Measurements from ENCODE around the gene NPIPA3. TPM values are rescaled to one million over a fixed set of nuclear protein-coding genes. Genes with fewer than 3 reads are reported as not detected.
"Not testable (repeated sequence)": the region's sequence is repeated elsewhere in the genome, so short reads cannot be mapped to it uniquely, and the experiment has no call there.

NPIPA3 gene
- total and polyA plus RNA-seq, 10 donors = 0.35 to 3.5 (median 2.0) TPM; not detected in 2

DNA sequence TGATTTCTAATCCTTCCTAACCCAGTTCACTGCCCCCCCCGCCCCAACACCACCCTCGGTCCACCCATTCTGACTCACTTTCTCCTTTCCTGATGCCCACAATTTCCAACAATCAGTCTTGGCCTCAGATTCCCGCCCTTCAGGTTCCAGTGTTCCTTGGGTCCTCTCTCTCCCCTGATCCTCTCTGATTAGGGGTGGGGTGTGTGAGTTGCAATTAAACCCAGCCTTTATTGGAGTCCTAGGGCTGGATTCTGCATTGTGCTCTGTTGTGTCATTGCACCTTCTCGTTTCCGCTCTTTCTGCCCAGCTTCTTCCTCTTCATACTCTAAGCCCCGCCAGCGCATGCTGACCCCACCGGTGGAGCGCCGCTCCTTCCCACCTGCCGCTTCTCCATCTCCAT lies 539 bp upstream of the NPIPA3 start:
- H3K4me1 ChIP-seq; intact Hi-C loops (cut with DNase I; ENCODE audit: low total_unique reads); H3K27me3 ChIP-seq (replicated peaks in 1 of 7); H3K4me3 ChIP-seq; H3K27ac ChIP-seq; H3K36me3 ChIP-seq; H3K9me3 ChIP-seq; DNase-seq: not testable (repeated sequence)
- WGBS, 5 donors = no CpG with 5 or more reads among the region's 11 CpGs

GRCh38 chr16:14733233-14733632 lies 30.0 kb downstream of the NPIPA3 start:
- no CpG with 5 or more reads among the region's 28 CpGs for WGBS, 5 donors
- DNase-seq; H3K9me3 ChIP-seq; H3K4me3 ChIP-seq; intact Hi-C loops (cut with DNase I; ENCODE audit: low total_unique reads); H3K27ac ChIP-seq; H3K36me3 ChIP-seq; H3K27me3 ChIP-seq (replicated peaks in 1 of 7); H3K4me1 ChIP-seq: not testable (repeated sequence)

GRCh38 chr16:14740832-14741385 lies 37.7 kb downstream of the NPIPA3 start:
- H3K36me3 ChIP-seq; H3K4me3 ChIP-seq; H3K9me3 ChIP-seq; intact Hi-C loops (cut with DNase I; ENCODE audit: low total_unique reads); H3K27me3 ChIP-seq (replicated peaks in 1 of 7); DNase-seq; H3K4me1 ChIP-seq; H3K27ac ChIP-seq: not testable (repeated sequence)
- 64 to 73% methylated on average over 1 of the region's 10 CpGs; no CpG with 5 or more reads in 3 of the 5 donors for WGBS, 5 donors

- no CpG with 5 or more reads among the region's 11 CpGs for WGBS, 5 donors
- intact Hi-C loops (cut with DNase I; ENCODE audit: low total_unique reads); H3K9me3 ChIP-seq; H3K36me3 ChIP-seq; H3K27me3 ChIP-seq (replicated peaks in 1 of 7); DNase-seq; H3K27ac ChIP-seq; H3K4me3 ChIP-seq; H3K4me1 ChIP-seq: not testable (repeated sequence)
Observed at GRCh38 chr16:14741794-14742193, 38.6 kb downstream of the NPIPA3 start.

GRCh38 chr16:14742273-14743128 lies 39.3 kb downstream of the NPIPA3 start, which contains the start of gene NPIPA2:
TSS of gene NPIPA2 (plus strand) at chr16:14742533. CDS start at chr16:14748066, 5,533 bp downstream.
- H3K27me3 ChIP-seq (replicated peaks in 1 of 7); intact Hi-C loops (cut with DNase I; ENCODE audit: low total_unique reads); H3K9me3 ChIP-seq; H3K27ac ChIP-seq; H3K36me3 ChIP-seq; H3K4me1 ChIP-seq; H3K4me3 ChIP-seq; DNase-seq: not testable (repeated sequence)
- no CpG with 5 or more reads among the region's 73 CpGs for WGBS, 5 donors

DNA sequence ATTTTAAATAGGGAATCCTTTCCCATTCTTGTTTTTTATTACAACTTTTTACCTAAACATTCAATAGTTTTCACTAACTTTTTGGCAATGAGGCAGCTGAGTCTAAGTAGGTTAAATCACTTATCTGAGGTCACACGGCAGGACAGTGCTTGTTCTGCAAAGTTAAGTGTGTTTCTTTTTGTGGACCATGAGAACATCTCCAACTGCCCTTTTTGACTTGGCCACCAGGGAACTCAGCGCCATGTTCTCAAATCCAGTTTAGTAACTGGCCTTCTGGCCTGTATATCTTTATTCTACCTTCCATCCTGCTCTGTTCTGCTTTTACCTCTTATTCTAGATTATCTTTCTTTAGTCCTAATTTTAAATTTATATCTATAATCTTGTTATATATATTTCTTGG lies 70.4 kb downstream of the NPIPA3 start:
- H3K9me3 ChIP-seq; DNase-seq; H3K36me3 ChIP-seq; H3K4me3 ChIP-seq; intact Hi-C loops (cut with DNase I; ENCODE audit: low total_unique reads); H3K4me1 ChIP-seq; H3K27me3 ChIP-seq (replicated peaks in 1 of 7); H3K27ac ChIP-seq: not testable (repeated sequence)
- WGBS, 5 donors = no CpG with 5 or more reads among the region's 2 CpGs

DNA sequence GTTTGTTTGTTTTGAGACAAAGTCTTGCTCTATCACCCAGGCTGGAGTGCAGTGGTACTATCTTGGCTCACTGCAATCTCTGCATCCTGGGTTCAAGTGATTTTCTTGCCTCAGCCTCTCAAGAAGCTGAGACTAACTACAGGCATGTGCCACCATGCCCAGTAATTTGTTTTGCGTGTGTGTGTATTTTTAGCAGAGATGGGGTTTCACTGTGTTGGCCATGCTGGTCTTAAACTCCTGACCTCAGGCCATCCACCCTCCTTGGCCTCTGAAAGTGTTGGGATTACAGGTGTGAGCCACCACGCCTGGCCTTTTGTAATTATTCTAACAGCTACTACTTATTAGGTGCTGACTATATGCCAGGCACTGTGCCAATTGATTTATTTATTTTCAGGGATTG lies 72.4 kb downstream of the NPIPA3 start:
- WGBS, 5 donors = 92 to 100% (median 100%) methylated on average over 1 of the region's 2 CpGs; no CpG with 5 or more reads in 2 of the 5 donors
- H3K27me3 ChIP-seq (replicated peaks in 1 of 7); H3K36me3 ChIP-seq; intact Hi-C loops (cut with DNase I; ENCODE audit: low total_unique reads); H3K4me3 ChIP-seq; H3K4me1 ChIP-seq; DNase-seq; H3K27ac ChIP-seq; H3K9me3 ChIP-seq: not testable (repeated sequence)

Other genes starting within 250 kb of the NPIPA3 start
- 10 to 100 TPM; 26.8 to 49.0 (median 39.2) TPM for gene PARN, start 73.2 kb upstream of the NPIPA3 start, total RNA-seq
- gene PARN, start 73.2 kb upstream of the NPIPA3 start, polyA plus RNA-seq = 10 to 100 TPM; 10.3 to 14.6 (median 13.4) TPM
- 10 to 100 TPM; 48.1 to 68.7 (median 57.7) TPM for gene BFAR, start 70.5 kb upstream of the NPIPA3 start, total RNA-seq
- gene BFAR, start 70.5 kb upstream of the NPIPA3 start, polyA plus RNA-seq = 10 to 100 TPM; 24.6 to 30.2 (median 29.5) TPM
- not detected for gene PLA2G10, start 9.1 kb upstream of the NPIPA3 start, total RNA-seq
- gene PLA2G10, start 9.1 kb upstream of the NPIPA3 start, polyA plus RNA-seq = under 1 TPM in 2 of 3 donors, not detected in 1; 0.12 to 0.13 TPM
- gene NPIPA2, start 39.1 kb downstream of the NPIPA3 start, total RNA-seq = 1 to 10 TPM in 4 of 7 donors, under 1 TPM in 1, not detected in 2; 0.67 to 4.9 (median 1.8) TPM
- 1 to 10 TPM in 1 of 3 donors, under 1 TPM in 2; 0.83 to 1.8 (median 0.97) TPM for gene NPIPA2, start 39.1 kb downstream of the NPIPA3 start, polyA plus RNA-seq
- gene NOMO1, start 130.3 kb downstream of the NPIPA3 start, total RNA-seq = 10 to 100 TPM; 34.0 to 57.1 (median 40.5) TPM
- gene NOMO1, start 130.3 kb downstream of the NPIPA3 start, polyA plus RNA-seq = 10 to 100 TPM; 12.3 to 15.9 (median 15.6) TPM
- 100 to 1,000 TPM in 2 of 7 donors, 10 to 100 TPM in 5; 61.4 to 119 (median 78.2) TPM for gene NPIPA1, start 234.0 kb downstream of the NPIPA3 start, total RNA-seq
- 10 to 100 TPM; 56.4 to 61.2 (median 58.5) TPM for gene NPIPA1, start 234.0 kb downstream of the NPIPA3 start, polyA plus RNA-seq

Measured in spleen (tissue), 11 donors.